ENCODE measurements around the gene AMIGO2.

DNA sequence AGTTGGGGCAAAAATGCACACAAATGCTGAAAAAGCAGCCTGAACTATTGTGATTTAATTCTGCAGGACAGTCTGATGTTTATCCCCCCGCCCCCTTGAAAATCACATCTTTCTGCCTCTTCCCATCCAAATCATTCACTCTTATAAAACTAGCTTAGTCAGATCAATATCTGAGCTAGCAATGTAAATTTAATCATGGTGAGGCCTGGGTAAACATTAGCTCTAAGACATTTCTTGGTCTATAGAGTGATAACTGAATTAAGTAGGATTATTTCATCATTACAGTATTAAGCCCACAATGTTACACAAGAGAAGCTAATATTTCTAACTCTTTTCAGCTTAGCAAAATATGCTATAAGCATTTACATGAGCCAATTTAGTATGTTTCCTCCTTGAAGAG lies 9.4 kb downstream of the AMIGO2 start:
- TF ChIP-seq GATA2 (IDR thresholded peaks at IDR 0.05; ENCODE audit: low read depth, low read length), result no peak
- no peak for TF ChIP-seq GATA3 (IDR thresholded peaks at IDR 0.05; ENCODE audit: low read depth, low read length)
